ENCODE data around the gene CCDC14.
"Not testable (repeated sequence)": the region's sequence is repeated elsewhere in the genome, so short reads cannot be mapped to it uniquely, and the experiment has no call there.

The CCDC14 gene, protein sequence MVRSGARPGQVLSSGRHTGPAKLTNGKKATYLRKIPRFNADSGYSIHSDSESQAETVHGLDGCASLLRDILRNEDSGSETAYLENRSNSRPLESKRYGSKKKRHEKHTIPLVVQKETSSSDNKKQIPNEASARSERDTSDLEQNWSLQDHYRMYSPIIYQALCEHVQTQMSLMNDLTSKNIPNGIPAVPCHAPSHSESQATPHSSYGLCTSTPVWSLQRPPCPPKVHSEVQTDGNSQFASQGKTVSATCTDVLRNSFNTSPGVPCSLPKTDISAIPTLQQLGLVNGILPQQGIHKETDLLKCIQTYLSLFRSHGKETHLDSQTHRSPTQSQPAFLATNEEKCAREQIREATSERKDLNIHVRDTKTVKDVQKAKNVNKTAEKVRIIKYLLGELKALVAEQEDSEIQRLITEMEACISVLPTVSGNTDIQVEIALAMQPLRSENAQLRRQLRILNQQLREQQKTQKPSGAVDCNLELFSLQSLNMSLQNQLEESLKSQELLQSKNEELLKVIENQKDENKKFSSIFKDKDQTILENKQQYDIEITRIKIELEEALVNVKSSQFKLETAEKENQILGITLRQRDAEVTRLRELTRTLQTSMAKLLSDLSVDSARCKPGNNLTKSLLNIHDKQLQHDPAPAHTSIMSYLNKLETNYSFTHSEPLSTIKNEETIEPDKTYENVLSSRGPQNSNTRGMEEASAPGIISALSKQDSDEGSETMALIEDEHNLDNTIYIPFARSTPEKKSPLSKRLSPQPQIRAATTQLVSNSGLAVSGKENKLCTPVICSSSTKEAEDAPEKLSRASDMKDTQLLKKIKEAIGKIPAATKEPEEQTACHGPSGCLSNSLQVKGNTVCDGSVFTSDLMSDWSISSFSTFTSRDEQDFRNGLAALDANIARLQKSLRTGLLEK

DNA sequence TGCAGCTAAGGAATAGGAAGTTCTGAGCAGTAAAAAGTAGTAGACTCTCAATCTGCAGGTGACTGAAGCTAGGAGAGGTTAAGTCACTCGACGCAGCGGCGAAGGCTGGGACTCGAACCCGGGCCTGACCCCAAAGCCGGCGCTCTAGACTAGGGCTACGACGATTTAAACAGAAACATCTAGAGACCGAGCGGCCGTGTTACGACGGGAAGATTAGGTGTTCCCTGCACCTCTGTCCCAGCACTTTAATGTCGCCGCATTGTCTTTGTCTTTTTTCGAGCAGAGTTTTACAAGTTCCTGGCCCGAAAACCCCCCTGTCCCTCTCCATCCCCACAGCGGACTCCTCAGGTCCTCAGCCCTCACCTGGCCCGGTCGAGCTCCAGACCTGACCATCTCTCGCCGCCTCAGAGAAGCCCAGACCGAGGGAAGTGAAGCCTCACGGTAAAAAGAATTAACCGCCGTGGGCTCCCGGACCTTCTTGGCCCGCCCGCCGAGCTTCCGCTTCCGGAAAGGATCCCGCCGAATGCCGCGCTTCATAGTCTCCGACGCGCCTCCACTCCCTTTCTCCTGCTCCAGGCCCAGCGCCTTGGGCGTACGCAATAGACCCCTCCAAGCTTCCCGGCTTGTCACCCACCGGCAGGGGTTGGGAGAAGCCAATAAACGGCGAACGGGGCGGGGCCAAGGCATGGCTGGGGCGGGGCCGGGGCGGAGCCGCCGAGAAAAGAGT lies at the start of gene CCDC14:
CCDC14 (minus strand) TSS at position 449 of the 727 bp plus-strand sequence; CDS start at position 393, 56 bp downstream.
- DNase-seq (ENCODE audit: low read depth), result peak; percentile 88
- peak within 1 kb of the TSS; percentile 76 for H3K4me3 ChIP-seq (ENCODE audit: low read depth, low read length)
- TF ChIP-seq, protein P1, sequence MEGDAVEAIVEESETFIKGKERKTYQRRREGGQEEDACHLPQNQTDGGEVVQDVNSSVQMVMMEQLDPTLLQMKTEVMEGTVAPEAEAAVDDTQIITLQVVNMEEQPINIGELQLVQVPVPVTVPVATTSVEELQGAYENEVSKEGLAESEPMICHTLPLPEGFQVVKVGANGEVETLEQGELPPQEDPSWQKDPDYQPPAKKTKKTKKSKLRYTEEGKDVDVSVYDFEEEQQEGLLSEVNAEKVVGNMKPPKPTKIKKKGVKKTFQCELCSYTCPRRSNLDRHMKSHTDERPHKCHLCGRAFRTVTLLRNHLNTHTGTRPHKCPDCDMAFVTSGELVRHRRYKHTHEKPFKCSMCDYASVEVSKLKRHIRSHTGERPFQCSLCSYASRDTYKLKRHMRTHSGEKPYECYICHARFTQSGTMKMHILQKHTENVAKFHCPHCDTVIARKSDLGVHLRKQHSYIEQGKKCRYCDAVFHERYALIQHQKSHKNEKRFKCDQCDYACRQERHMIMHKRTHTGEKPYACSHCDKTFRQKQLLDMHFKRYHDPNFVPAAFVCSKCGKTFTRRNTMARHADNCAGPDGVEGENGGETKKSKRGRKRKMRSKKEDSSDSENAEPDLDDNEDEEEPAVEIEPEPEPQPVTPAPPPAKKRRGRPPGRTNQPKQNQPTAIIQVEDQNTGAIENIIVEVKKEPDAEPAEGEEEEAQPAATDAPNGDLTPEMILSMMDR (IDR thresholded peaks at IDR 0.05; ENCODE audit: insufficient read depth, low read depth, low read length, missing control alignments), result no peak

DNA sequence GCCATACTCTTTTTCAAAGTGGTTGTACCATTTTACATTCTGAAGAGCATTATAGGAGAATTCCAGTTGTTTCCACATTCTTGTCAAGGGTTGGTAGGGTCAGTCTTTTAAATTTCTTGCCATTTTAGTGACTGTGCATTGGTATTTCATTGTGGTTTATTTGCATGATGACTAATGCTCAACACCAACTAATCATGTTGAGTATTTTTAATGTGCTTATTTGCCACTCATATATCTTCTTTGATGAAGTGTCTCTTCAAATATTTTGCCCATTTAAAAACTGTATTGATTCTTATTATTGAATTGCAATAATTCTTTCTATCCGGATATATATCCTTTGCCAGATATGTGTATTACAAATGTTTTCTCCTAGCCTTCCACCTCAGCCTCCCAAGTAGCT lies 47.3 kb upstream of the CCDC14 start:
- not testable (repeated sequence) for DNase-seq (ENCODE audit: low read depth); H3K4me3 ChIP-seq (ENCODE audit: low read depth, low read length)

DNA sequence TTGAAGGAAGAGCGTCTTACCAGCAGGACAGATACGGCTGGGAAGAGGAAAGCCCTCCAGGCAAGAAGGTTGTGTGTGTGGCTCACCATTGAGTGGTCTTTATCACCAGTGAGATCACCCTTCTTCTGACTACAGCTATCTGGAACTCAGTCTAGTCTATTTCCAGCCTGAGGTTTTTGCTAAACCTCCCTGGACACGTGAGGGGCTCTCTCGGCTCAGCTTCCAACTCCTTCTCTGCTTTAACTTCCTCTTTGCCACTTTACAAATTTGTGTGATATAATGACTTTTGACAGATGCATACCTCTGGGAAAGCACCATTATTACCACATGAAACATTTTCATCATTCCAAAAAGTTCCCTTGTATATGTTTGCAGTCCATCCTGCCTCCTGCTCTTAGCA lies 46.2 kb upstream of the CCDC14 start:
- H3K4me3 ChIP-seq (ENCODE audit: low read depth, low read length), result no peak overlapping the region
- DNase-seq (ENCODE audit: low read depth), result peak; percentile 18
- TF ChIP-seq, protein P1 (IDR thresholded peaks at IDR 0.05; ENCODE audit: insufficient read depth, low read depth, low read length, missing control alignments), result no peak

DNA sequence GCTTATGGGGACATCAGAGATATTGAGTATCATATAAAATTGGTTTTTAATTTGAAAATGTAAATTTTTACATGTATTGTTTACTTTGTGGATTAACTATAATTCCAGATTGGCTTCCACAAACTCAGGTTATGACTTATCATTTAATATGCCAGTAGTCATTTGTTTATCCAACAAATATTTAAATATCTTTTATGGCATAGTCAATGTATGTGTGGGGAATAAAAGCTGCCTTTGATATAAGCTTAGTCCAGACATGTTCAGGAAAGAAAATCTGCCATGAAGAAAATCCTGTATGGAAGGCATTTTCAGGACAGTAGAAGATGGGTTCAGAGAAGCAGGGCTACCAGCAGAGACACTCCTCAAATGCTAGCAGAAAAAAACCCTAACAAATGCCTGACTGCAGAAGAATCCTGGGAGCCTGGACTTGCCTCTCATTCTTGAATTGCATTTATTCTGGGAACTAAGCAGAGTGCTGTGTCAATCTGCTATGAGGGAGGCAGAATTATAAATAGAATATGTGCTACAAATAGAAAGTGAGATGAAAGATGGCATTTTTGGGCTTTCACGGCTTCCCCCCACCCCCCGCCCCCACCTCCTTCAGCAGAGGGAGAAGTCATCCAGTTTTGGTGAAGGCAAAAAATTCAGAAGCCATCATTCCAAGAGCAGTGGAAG lies 41.5 kb upstream of the CCDC14 start:
- DNase-seq (ENCODE audit: low read depth), result not testable (repeated sequence)

DNA sequence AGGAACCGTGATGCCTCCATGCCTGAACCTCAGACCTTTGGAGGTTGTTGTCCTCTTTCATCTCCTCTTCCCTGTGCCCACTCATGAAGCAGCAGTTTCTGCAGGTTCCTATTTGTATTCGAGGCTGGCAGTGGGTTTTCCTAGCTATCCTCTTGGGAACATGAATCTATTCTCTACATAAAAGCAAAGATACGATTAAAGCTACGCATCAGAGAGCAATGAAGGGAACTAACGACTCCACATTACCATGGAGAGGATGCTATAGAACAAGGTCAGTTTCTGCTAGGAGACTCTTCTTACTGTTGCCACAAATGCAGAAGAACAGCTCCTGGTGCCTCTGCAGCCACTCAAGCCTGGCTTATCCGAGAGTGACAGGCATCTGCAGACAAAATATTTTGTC lies 40.3 kb upstream of the CCDC14 start:
- DNase-seq (ENCODE audit: low read depth); H3K4me3 ChIP-seq (ENCODE audit: low read depth, low read length): not testable (repeated sequence)

More for the DNA sequence above, 41.5 kb upstream of the CCDC14 start:
- not testable (repeated sequence) for H3K4me3 ChIP-seq (ENCODE audit: low read depth, low read length)

DNA sequence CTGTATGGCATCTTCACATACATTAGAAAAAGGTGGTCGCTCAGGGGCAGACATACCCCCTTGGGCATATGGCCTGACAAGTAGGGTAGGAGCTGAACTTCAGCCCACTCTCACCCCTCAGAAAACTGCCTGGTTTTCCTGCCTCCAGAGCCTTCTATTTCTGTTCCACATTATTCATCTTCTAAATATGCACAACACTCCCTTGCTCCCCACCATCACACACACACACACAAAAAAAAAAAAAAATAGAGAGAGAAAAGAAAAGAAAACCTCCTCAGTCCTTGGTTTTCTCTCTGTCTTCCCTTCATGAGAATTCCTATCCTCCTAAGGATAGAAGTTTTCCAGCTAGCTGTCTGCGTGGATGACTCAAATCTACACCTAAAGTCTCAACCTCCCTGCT lies 36.5 kb upstream of the CCDC14 start:
- H3K4me3 ChIP-seq (ENCODE audit: low read depth, low read length), result no peak overlapping the region
- TF ChIP-seq, protein P1 (IDR thresholded peaks at IDR 0.05; ENCODE audit: insufficient read depth, low read depth, low read length, missing control alignments), result no peak
- no peak for DNase-seq (ENCODE audit: low read depth)

DNA sequence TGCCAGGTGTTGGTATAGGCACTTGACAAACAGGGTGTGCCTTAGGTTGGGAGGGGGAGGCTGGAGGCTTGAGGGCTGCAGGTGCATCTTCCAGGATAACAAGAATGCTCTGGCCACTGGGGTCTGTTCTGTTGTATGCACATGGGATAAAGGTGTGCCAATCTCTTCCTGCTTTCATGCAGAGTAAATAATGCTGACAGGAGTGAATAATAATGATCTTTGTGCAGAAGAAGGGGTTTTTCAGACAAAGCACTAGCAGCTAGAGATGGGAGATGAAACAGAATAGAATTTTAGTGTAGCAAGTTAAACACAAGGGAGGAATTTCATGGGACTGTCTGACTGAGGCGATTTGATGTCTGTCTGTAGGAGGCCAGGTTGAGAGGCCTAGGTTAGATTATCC lies 32.8 kb upstream of the CCDC14 start:
- TF ChIP-seq, protein P1 (IDR thresholded peaks at IDR 0.05; ENCODE audit: insufficient read depth, low read depth, low read length, missing control alignments), result no peak
- no peak for DNase-seq (ENCODE audit: low read depth)
- H3K4me3 ChIP-seq (ENCODE audit: low read depth, low read length), result no peak overlapping the region

DNA sequence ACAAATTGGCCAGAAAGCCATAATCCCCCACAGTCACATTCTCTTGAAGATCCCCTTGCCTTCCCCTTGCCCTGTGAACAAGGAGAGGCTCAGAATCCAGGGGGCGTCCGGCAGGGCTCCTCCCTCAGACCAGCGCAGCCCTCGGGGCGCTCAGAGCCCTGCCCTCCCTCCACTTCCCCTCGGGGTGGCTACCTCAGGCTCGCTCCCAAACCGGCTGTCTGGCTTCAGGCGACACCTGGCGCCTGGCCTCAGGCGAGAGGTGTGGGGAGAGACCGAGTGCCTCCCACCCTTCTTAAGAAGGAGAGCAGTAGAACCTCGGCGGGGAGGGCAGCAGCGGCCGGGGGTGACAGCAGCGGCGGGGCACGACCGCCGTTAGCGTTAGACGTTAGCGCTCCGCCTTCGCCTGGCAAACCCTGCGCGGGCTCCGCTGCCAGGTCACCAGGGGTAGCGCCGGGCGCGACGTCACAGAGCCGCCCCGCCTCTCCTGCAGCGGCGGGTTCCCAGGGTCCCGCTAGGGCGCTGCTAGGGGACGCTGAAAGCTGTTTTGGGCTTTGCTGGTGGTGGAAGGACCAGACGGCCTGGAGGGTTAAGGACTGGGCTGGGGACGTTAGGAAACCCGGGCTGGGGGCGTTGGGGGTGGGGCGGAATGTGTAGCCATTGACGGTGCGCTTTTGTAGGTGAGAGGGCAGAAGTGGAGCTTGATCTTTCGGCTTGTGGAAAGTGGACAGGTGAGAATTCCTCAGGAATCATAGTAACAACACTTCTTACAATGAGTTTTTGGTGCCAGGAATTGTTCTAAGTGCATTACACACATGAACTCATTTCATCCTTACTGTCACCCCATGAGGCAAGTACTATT lies 30.9 kb upstream of the CCDC14 start, which contains the start of gene ROPN1:
ROPN1 (minus strand) TSS at position 395 of the 859 bp plus-strand sequence. CDS start 11,643 bp downstream, outside the sequence.
- not testable (repeated sequence) for DNase-seq (ENCODE audit: low read depth); H3K4me3 ChIP-seq (ENCODE audit: low read depth, low read length)

Data from GM12865 (cell line).